HEK293T (cell line): ENCODE data around the gene SLC35B1.
"Not testable (repeated sequence)": the region's sequence is repeated elsewhere in the genome, so short reads cannot be mapped to it uniquely, and the experiment has no call there.

ENCODE experiments used
- CTCF ChIA-PET: fragments of 350-600 bp; formaldehyde crosslinking; extraction: SDS; loops from one replicate; lab custom pipeline; 2021; ENCODE audit warnings: antibody characterized with exemption, inconsistent platforms; lab: Yijun Ruan, JAX
- POLR2A ChIA-PET: fragments of 350-600 bp; formaldehyde crosslinking; extraction: SDS; loops from one replicate; lab custom pipeline; 2020; ENCODE audit warnings: antibody characterized with exemption, inconsistent platforms; lab: Yijun Ruan, JAX
- DNase-seq: peaks from one replicate; pipeline ENCODE4 v3.0.0; 2012; ENCODE audit warnings: mixed read lengths; ENCODE audit errors: extremely low spot score
- ARNT ChIP-seq: fragments of 450-650 bp; IDR thresholded peaks from 2 replicates; pipeline ENCODE4 v1.6.1; 2017; ENCODE audit warnings: mild to moderate bottlenecking
- BHLHE40 ChIP-seq: fragments of 450-650 bp; IDR thresholded peaks from 2 replicates; pipeline ENCODE4 v1.6.1; 2016; ENCODE audit warnings: mild to moderate bottlenecking, moderate library complexity, borderline replicate concordance
- CTBP1 ChIP-seq: fragments of 450-650 bp; IDR thresholded peaks from 2 replicates; pipeline ENCODE4 v1.6.1; 2016; ENCODE audit warnings: borderline replicate concordance
- ELF4 ChIP-seq: fragments of 450-650 bp; IDR thresholded peaks from 2 replicates; pipeline ENCODE4 v1.6.1; 2017; ENCODE audit warnings: antibody characterized with exemption
- FOXA1 ChIP-seq: fragments of 450-650 bp; IDR thresholded peaks from 2 replicates; pipeline ENCODE4 v1.6.1; 2016; ENCODE audit warnings: mild to moderate bottlenecking
- FOXK2 ChIP-seq: fragments of 450-650 bp; IDR thresholded peaks from 2 replicates; pipeline ENCODE4 v1.6.1; 2016; ENCODE audit warnings: mild to moderate bottlenecking
- FOXM1 ChIP-seq: fragments of 450-650 bp; IDR thresholded peaks from 2 replicates; pipeline ENCODE4 v1.6.1; 2017; ENCODE audit warnings: mild to moderate bottlenecking, borderline replicate concordance
- HDGF ChIP-seq: fragments of 450-650 bp; IDR thresholded peaks from 2 replicates; pipeline ENCODE4 v1.6.1; 2017; ENCODE audit warnings: antibody characterized with exemption, borderline replicate concordance
- L3MBTL2 ChIP-seq: fragments of 450-650 bp; conservative IDR thresholded peaks from 2 replicates; pipeline ENCODE4 v1.6.1; 2016; ENCODE audit warnings: mild to moderate bottlenecking
- LEF1 ChIP-seq: fragments of 450-650 bp; IDR thresholded peaks from 2 replicates; pipeline ENCODE4 v1.6.1; 2017; ENCODE audit warnings: mild to moderate bottlenecking, borderline replicate concordance
- NFRKB ChIP-seq: fragments of 450-650 bp; IDR thresholded peaks from 2 replicates; pipeline ENCODE4 v1.6.1; 2016; ENCODE audit warnings: mild to moderate bottlenecking, moderate library complexity
- PKNOX1 ChIP-seq: fragments of 450-650 bp; IDR thresholded peaks from 2 replicates; pipeline ENCODE4 v1.6.1; 2016
- SP1 ChIP-seq: fragments of 450-650 bp; IDR thresholded peaks from 2 replicates; pipeline ENCODE4 v1.6.1; 2017
- TARDBP ChIP-seq: fragments of 450-650 bp; IDR thresholded peaks from 2 replicates; pipeline ENCODE4 v1.6.1; 2016
- ZNF384 ChIP-seq: fragments of 450-650 bp; IDR thresholded peaks from 2 replicates; pipeline ENCODE4 v1.6.1; 2016

The SLC35B1 gene

DNA sequence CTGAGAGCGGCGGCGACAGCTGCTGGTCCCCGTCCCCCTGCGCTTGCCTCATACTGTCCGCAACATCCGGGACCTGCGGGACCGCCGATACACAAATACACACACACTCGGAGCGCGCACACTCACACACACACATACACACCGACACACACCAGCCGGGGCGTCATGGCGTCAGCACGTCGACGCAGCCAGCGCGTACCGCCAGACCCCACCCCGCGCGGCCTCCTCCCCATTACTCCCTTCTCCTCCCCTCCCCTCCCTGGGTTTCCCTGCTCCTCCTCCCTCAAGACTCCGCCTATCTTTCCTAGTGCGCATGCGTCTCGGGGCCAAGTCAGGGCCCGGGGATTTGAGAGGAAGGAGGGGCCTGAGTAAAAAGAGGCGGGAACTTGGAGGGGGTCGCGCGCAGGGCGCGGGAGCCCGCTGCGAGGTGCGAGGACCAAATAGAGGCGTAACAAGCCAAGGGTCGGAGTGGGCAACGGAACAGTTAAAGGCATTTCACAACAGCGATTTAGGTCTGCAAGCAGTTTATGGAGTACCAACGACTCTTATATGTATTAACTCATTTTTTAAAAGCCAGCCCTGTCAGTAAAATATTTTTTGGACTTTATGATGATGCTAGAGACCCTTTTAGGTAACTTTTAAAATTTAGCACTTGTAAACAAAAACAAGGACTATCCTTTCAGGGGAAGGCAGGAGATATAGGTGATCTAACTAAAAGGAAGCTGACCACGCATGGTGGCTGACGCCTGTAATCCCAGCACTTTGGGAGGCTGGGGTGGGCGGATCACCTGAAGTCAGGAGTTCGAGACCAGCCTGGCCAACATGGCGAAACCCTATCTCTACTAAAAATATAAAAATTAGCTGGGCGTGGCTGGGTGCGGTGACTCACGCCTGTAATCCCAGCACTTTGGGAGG is 29.6 kb downstream of the SLC35B1 start, which contains the start of gene SPOP:
Gene SPOP, minus strand, starts transcription at position 165 of the 915 bp plus-strand sequence. CDS start 55,287 bp downstream, outside the sequence.
- TF ChIP-seq PKNOX1 (peak; percentile 62), CTBP1 (peak; percentile 24; the same call in 1 of the 2 replicates), ELF4 (no peak), L3MBTL2 (peak; percentile 100)
- POLR2A ChIA-PET = interaction anchor here (0.9 to 1.5 kb wide), 10 partner anchors 9 to 264 kb away, joined by 3 to 15 read pairs (median 6); partner anchors contain the start of genes PHB1 and SLC35B1
- DNase-seq = peak; percentile 98
- CTCF ChIA-PET = interaction anchor here (0.7 kb wide), 1 partner anchor 168 kb away, joined by 3 read pairs; no protein-coding TSS in a partner anchor

DNA sequence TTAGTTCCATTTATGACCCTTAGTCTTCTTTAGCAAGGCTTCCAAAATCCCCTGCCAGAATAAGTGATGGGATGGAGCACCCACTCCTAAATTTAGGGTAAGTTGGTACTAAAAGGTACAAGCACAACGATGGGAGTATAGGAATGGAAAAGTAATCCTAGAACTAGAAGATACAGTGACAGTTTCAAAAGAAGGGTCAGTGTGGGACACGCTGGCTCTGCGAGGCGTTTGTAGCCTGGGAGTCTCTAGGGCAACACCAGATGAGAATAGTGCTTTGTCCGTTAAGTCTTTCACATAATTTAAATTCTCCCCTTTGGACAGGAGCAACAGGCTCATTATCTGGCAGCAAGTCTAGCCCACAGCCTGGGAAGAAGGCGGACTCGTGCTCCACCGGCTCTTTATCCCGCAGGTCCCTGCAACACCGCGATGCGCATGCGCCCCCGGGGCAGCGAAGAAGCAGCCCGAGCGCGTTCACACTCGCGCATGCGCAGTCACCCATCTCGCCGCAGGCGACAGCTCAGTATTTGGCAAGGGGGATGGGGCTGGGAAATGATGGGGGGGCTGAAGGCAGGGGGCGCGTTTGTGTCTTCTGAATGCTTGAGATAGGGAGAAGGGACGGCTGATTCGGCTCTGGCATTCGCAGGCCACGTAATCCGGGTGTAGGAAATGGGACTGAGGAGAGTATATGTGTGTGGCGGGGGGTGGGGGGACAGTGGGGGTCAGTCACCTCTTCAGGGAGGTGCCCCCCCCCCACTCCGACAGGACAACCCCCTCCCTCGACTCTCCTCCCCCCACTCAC is 30.4 kb downstream of the SLC35B1 start:
- CTCF ChIA-PET = interaction anchor here (0.7 kb wide), 1 partner anchor 167 kb away, joined by 3 read pairs; no protein-coding TSS in a partner anchor
- no peak for TF ChIP-seq ZNF384
- POLR2A ChIA-PET = interaction anchor here (0.6 to 1.4 kb wide), 16 partner anchors 10 to 423 kb away, joined by 3 to 15 read pairs (median 4); partner anchors contain the start of gene SLC35B1
- DNase-seq = peak; percentile 98

- no peak for DNase-seq
- TF ChIP-seq SP1 = no peak
- no peak for TF ChIP-seq PKNOX1
- TF ChIP-seq ZNF384 = no peak
- no peak for TF ChIP-seq CTBP1
- TF ChIP-seq TARDBP = no peak
- TF ChIP-seq FOXA1 = no peak
- TF ChIP-seq L3MBTL2 = no peak
- ChIA-PET POLR2A (no interaction called here), CTCF (interaction anchor here (0.6 kb wide), 1 partner anchor 335 kb away, joined by 4 read pairs; no protein-coding TSS in a partner anchor)
These were observed 31.4 kb downstream of the SLC35B1 start for GRCh38 chr17:49676276-49676868.

- no peak for DNase-seq
- ChIA-PET POLR2A (interaction anchor here (1.0 kb wide), 1 partner anchor 28 kb away, joined by 3 read pairs; no protein-coding TSS in a partner anchor), CTCF (interaction anchor here (0.7 kb wide), 1 partner anchor 57 kb away, joined by 3 read pairs; no protein-coding TSS in a partner anchor)
- TF ChIP-seq ARNT (no peak), PKNOX1 (peak; percentile 62)
These were observed 33.3 kb downstream of the SLC35B1 start for GRCh38 chr17:49674507-49674906.

- POLR2A ChIA-PET = interaction anchor here (1.0 kb wide), 1 partner anchor 27 kb away, joined by 3 read pairs; no protein-coding TSS in a partner anchor
- DNase-seq, CTCF ChIA-PET: not testable (repeated sequence)
These were observed 34.1 kb downstream of the SLC35B1 start for GRCh38 chr17:49673679-49674078.

DNA sequence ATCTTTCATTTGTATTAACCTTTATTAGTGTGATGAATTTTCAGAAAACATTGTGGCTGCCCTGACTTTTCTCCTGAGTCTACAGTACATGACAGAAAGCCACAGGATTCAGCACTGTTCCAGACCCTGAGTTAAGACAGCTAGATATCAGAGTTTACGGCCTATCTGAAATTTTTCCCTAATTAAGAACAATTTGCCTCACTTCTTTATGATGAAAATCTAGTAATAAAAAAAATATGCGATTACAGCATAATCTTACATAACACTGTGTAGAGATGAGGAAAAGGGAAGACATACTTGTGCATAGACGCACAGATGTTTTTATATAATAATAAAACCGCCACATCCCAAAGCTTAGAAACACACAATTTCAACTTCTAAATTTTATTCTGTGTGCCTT is 37.1 kb downstream of the SLC35B1 start:
- ChIA-PET CTCF (no interaction called here), POLR2A (no interaction called here)
- TF ChIP-seq SP1 (no peak), L3MBTL2 (no peak), FOXM1 (no peak), ZNF384 (no peak), LEF1 (no peak), NFRKB (no peak), FOXA1 (no peak), FOXK2 (no peak), HDGF (no peak)
- no peak for DNase-seq

GRCh38 chr17:49670002-49670401 is 37.8 kb downstream of the SLC35B1 start:
- ChIA-PET POLR2A (no interaction called here), CTCF (no interaction called here)
- TF ChIP-seq HDGF (no peak), ELF4 (no peak), TARDBP (no peak), LEF1 (no peak), BHLHE40 (no peak), ARNT (no peak)
- no peak for DNase-seq
